ENCODE results near the gene RPS6KA1. TPM values are rescaled to one million over a fixed set of nuclear protein-coding genes. Genes with fewer than 3 reads are reported as not detected.

RPS6KA1 gene
- total RNA-seq, 1 experiment from 2014 or later, result 26.9 TPM

DNA sequence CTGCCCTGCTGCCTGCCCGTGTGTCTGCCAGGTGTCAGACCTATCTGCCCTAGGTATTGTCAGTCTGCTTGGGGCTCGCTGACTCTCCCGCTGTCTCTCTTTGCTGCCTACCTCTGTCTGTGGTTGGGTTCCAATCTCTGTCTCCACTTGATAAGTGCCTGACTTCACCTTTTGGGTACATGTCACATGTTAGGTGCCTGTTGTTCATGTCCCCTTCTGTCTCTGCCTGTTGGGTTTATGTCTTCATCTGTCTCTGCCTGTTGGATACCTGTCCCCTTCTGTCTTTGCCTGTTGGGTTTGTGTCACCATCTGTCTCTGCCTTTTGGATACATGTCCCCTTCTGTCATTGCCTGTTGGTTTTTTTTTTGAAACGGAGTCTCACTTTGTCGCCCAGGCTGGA is 14.6 kb downstream of the RPS6KA1 start:
- Histone ChIP-seq H3K4me3 (ENCODE audit: low read depth, low read length) (no peak overlapping the region), H3K36me3 (ENCODE audit: control insufficient read depth, insufficient read depth, low read length) (peaks cover under 1% of the 10 kb centered on the region; the same call in 1 of the 2 replicates), H3K4me1 (no peaks in the 10 kb centered on the region), H3K9me3 (no peaks in the 10 kb centered on the region), H3K27me3 (replicated peaks; ENCODE audit: control insufficient read depth, insufficient read depth, low read length) (no peaks in the 10 kb centered on the region)
- intact Hi-C loops (cut with micrococcal nuclease; ENCODE audit: unreplicated experiment), result no loop called here
- Mint-ChIP-seq H3K27ac (ENCODE audit: unreplicated experiment) (no peak overlapping the region), H3K27me3 (ENCODE audit: insufficient read depth, unreplicated experiment) (no peaks in the 10 kb centered on the region), H3K36me3 (ENCODE audit: insufficient read depth, unreplicated experiment) (peaks cover 17% of the 10 kb centered on the region), H3K4me3 (ENCODE audit: unreplicated experiment) (no peak overlapping the region), H3K4me1 (ENCODE audit: low read depth, unreplicated experiment) (no peaks in the 10 kb centered on the region), H3K9me3 (ENCODE audit: unreplicated experiment) (no peaks in the 10 kb centered on the region)
- TF ChIP-seq, protein P1, sequence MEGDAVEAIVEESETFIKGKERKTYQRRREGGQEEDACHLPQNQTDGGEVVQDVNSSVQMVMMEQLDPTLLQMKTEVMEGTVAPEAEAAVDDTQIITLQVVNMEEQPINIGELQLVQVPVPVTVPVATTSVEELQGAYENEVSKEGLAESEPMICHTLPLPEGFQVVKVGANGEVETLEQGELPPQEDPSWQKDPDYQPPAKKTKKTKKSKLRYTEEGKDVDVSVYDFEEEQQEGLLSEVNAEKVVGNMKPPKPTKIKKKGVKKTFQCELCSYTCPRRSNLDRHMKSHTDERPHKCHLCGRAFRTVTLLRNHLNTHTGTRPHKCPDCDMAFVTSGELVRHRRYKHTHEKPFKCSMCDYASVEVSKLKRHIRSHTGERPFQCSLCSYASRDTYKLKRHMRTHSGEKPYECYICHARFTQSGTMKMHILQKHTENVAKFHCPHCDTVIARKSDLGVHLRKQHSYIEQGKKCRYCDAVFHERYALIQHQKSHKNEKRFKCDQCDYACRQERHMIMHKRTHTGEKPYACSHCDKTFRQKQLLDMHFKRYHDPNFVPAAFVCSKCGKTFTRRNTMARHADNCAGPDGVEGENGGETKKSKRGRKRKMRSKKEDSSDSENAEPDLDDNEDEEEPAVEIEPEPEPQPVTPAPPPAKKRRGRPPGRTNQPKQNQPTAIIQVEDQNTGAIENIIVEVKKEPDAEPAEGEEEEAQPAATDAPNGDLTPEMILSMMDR (IDR thresholded peaks at IDR 0.05; ENCODE audit: insufficient read depth in 1 of 2, low read depth in 1 of 2, low read length in 1 of 2, severe bottlenecking in 1 of 2, unreplicated experiment in 1 of 2), result no peak
- no peak for DNase-seq
- CTCF ChIA-PET, result no interaction called here
- POLR2A ChIA-PET, result no interaction called here
- no TSS peak for BruUV-seq (replicated peaks)

DNA sequence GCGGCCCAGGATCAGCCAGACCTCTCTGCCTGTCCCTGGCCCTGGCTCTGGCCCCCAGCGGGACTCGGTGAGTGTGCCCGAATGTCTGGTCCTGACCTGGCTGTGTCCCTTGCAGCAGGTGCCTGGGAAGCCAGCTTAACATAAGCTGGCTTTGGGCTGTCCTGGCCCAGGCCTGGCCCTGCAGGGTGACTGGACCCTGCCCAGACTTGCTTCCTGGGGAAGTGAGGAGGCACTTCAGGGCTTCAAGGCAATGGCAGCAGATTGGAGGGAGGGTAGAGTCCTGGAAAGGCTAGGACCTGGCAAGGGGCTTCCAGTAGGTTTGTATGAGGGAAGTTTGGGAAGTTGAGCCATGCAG is 16.4 kb downstream of the RPS6KA1 start:
- Mint-ChIP-seq H3K4me3 (ENCODE audit: unreplicated experiment) (no peak overlapping the region), H3K27ac (ENCODE audit: unreplicated experiment) (no peak overlapping the region), H3K9me3 (ENCODE audit: unreplicated experiment) (no peaks in the 10 kb centered on the region), H3K27me3 (ENCODE audit: insufficient read depth, unreplicated experiment) (no peaks in the 10 kb centered on the region), H3K4me1 (ENCODE audit: low read depth, unreplicated experiment) (no peaks in the 10 kb centered on the region), H3K36me3 (ENCODE audit: insufficient read depth, unreplicated experiment) (peaks cover 17% of the 10 kb centered on the region)
- no peaks in the 10 kb centered on the region for H3K9me3 ChIP-seq
- intact Hi-C loops (cut with micrococcal nuclease; ENCODE audit: unreplicated experiment), result no loop called here
- no peak for DNase-seq
- ChIA-PET CTCF (no interaction called here), POLR2A (no interaction called here)
- no peaks in the 10 kb centered on the region for H3K4me1 ChIP-seq
- TF ChIP-seq, protein P1 (IDR thresholded peaks at IDR 0.05; ENCODE audit: insufficient read depth in 1 of 2, low read depth in 1 of 2, low read length in 1 of 2, severe bottlenecking in 1 of 2, unreplicated experiment in 1 of 2), result no peak
- H3K4me3 ChIP-seq (ENCODE audit: low read depth, low read length), result no peak overlapping the region
- BruUV-seq (replicated peaks), result no TSS peak
- H3K36me3 ChIP-seq (ENCODE audit: control insufficient read depth, insufficient read depth, low read length), result no peaks in the 10 kb centered on the region
- no peaks in the 10 kb centered on the region for H3K27me3 ChIP-seq (replicated peaks; ENCODE audit: control insufficient read depth, insufficient read depth, low read length)

DNA sequence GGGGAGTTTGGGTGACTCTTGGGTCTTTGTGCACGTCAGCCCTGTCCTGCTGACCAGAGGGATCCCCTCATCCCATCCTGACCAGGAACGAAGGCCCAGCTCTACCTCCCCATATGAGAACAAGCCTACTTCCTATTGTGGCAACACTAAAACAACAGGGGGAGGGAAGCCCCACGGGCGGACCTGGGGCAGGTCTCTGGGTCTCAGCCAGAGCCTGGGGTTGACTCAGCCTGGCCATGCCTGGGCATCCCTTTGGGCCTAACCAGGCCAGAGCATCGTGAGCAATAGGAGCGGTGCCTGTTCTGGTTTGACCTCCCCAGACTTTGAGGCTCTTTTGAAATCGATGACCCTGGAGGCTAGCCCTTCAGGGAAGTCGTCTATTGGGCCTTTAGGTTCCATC is 16.8 kb downstream of the RPS6KA1 start:
- no peaks in the 10 kb centered on the region; the same call in 1 of the 2 replicates for H3K36me3 ChIP-seq (ENCODE audit: control insufficient read depth, insufficient read depth, low read length)
- no TSS peak for BruUV-seq (replicated peaks)
- no peak overlapping the region for H3K4me3 ChIP-seq (ENCODE audit: low read depth, low read length)
- H3K4me3 Mint-ChIP-seq (ENCODE audit: unreplicated experiment), result no peak overlapping the region
- H3K4me1 ChIP-seq, result no peaks in the 10 kb centered on the region
- TF ChIP-seq, protein P1 (IDR thresholded peaks at IDR 0.05; ENCODE audit: insufficient read depth in 1 of 2, low read depth in 1 of 2, low read length in 1 of 2, severe bottlenecking in 1 of 2, unreplicated experiment in 1 of 2), result no peak
- no peaks in the 10 kb centered on the region for H3K4me1 Mint-ChIP-seq (ENCODE audit: low read depth, unreplicated experiment)
- no peaks in the 10 kb centered on the region for H3K27me3 ChIP-seq (replicated peaks; ENCODE audit: control insufficient read depth, insufficient read depth, low read length)
- CTCF ChIA-PET, result no interaction called here
- POLR2A ChIA-PET, result no interaction called here
- no peaks in the 10 kb centered on the region for H3K27me3 Mint-ChIP-seq (ENCODE audit: insufficient read depth, unreplicated experiment)
- H3K36me3 Mint-ChIP-seq (ENCODE audit: insufficient read depth, unreplicated experiment), result peaks cover 17% of the 10 kb centered on the region
- intact Hi-C loops (cut with micrococcal nuclease; ENCODE audit: unreplicated experiment), result no loop called here
- no peak overlapping the region for H3K27ac Mint-ChIP-seq (ENCODE audit: unreplicated experiment)
- no peaks in the 10 kb centered on the region for H3K9me3 ChIP-seq
- no peaks in the 10 kb centered on the region for H3K9me3 Mint-ChIP-seq (ENCODE audit: unreplicated experiment)
- no peak for DNase-seq
